Activated CD4-positive, alpha-beta T cell treated with anti-CD3 and anti-CD28 coated beads, Interleukin-2, amount 50 U/mL, for 16 hours (primary cell): Measurements from ENCODE around the gene TTC24.
A peak's percentile ranks its signal among the peaks of the same experiment; 100 is the strongest.
"Not testable (repeated sequence)": the region's sequence is repeated elsewhere in the genome, so short reads cannot be mapped to it uniquely, and the experiment has no call there.

Experiments
- DNase-seq: peaks from one replicate; pipeline ENCODE4 v3.0.0-alpha.2; 2020

Gene TTC24

DNA sequence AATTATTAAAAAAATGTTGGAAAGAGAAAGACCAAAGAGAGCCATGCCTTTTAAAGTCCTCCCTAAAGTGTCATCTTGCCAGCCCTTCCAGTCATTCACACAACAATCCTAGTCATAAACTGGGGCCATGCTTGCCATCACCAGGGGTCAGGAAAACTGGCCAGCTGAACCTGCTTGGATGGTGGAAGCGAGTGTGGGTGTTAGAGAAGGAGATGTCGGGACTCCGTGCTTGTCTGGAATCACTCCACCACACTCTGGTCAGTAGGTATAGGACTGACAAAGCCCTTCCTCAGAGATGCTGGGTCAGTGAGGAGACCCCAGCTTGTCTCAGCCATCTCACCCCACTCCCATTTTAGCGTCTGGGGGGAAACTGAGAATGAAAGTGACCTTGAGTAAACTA, 36.4 kb downstream of the TTC24 start:
- DNase-seq: no peak

DNA sequence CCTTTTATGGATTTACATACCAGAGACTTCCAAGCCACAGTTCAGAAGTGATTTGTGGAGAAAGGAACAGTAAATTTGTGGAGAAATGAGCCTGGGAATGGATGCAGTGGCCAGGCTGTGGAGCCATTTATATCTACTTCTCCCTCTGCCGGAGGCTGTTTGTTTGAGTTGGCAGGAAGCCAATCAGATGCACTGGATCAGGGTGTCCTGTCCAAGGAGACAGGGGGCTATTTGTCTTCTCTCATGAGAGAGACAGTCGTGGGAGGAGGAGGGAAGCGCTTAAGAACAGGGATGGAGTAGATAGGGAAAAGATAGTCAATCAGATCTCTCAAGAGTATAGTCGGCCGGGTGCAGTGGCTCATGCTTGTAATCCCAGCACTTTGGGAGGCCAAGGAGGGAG, 36.9 kb downstream of the TTC24 start:
- no peak for DNase-seq

GRCh38 chr1:156618853-156619581, 39.5 kb downstream of the TTC24 start, which contains the start of gene HAPLN2:
Gene HAPLN2, plus strand, starts transcription at chr1:156619415. Its CDS starts 4,076 bp downstream, at chr1:156623491.
- no peak for DNase-seq

- no peak for DNase-seq
Observed at GRCh38 chr1:156619582-156619955, 40.0 kb downstream of the TTC24 start.

DNA sequence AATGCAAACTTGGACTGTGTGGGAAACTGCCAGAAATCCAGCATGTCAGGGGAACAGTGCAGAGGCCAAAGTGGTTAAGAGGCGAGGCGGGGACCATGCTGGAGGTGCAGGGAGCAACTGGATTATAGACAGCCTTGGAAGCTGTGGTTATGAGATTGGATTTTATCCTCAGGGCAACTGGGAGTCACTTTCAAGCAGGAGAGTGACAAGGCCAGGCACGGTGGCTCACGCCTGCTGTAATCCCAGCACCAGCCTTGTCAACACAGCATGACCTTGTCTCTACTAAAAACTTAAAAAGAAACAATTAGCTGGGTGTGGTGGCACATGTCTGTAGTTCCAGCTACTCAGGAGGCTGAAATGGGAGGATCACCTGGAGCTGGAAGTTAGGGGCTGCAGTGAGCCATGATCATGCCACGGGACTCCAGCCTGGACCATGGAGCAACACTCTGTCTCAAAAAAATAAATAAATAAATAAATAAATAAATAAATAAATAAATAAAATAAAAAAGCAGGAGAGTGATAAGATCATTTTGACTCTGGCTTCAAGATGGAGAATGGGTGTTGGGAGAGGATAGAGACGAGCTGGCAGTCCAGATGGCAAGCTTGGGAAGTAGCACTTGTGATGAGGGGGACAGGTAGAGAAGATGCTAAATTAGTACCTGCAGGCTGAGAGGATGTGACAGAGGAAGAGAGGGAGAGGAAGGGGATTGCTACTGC, 43.2 kb downstream of the TTC24 start:
- no peak for DNase-seq

DNA sequence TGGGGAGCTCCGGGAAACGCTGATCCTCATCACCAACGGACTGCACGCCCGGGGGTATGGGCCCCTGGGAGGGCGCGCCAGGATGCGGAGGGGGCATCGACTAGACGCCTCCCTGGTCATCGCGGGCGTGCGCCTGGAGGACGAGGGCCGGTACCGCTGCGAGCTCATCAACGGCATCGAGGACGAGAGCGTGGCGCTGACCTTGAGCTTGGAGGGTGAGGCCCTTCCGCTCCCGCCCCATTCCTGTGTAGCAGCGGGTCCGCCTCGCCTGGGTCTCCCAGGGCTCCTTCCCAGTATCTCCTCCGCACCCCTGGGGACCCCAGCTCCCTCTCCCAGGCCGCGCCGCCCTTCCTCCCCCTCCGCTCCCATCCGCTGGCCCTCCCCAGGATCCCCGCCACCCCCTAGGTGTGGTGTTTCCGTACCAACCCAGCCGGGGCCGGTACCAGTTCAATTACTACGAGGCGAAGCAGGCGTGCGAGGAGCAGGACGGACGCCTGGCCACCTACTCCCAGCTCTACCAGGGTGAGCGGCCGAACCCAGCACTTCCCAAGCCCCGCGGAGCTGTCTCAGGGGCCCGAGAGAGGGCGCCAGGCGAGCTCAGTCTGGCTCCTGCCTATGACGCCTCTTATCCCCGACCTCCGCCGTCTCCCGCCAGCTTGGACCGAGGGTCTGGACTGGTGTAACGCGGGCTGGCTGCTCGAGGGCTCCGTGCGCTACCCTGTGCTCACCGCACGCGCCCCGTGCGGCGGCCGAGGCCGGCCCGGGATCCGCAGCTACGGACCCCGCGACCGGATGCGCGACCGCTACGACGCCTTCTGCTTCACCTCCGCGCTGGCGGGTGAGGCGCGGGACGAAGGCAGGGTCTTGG, 44.7 kb downstream of the TTC24 start:
- peak; percentile 39 for DNase-seq

DNA sequence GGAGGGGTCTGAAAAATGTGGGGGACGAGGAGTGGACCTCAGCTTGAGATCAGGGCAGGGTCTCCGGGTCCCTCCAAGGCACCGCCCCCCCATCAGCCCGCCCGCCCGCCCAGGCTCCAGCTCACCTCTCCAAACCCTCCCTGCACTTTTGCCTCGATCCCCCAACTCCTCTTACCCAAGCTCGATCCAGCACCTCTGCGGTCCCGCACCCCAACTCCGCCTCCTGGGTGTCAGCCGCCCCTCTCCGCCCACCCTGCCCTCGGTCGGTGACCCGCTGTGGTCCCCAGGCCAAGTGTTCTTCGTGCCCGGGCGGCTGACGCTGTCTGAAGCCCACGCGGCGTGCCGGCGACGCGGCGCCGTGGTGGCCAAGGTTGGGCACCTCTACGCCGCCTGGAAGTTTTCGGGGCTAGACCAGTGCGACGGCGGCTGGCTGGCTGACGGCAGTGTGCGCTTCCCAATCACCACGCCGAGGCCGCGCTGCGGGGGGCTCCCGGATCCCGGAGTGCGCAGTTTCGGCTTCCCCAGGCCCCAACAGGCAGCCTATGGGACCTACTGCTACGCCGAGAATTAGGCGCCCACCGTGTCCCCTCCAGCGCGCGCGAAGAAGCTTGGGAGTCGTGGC, 45.4 kb downstream of the TTC24 start:
- DNase-seq: no peak

GRCh38 chr1:156625436-156626078, 46.0 kb downstream of the TTC24 start:
- DNase-seq: peak; percentile 41

DNA sequence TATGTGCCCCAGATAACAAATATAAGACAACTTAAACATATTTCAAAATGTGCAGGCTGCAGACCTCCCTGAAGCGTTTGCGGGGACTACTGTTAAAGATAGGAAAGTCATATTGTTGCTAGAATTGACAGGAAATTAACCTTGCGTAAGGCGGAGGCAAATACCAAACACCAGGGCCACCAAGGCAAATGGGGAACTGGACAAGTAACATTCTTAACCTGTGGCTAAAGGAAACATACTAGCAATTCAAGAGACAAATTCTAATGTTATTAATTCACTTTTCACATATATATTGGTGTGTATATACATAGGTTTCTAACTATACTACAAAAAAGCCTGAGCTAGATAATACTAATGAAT, 46.5 kb downstream of the TTC24 start:
- DNase-seq: no peak

GRCh38 chr1:156627313-156627880, 47.9 kb downstream of the TTC24 start:
- peak; percentile 26 for DNase-seq

DNA sequence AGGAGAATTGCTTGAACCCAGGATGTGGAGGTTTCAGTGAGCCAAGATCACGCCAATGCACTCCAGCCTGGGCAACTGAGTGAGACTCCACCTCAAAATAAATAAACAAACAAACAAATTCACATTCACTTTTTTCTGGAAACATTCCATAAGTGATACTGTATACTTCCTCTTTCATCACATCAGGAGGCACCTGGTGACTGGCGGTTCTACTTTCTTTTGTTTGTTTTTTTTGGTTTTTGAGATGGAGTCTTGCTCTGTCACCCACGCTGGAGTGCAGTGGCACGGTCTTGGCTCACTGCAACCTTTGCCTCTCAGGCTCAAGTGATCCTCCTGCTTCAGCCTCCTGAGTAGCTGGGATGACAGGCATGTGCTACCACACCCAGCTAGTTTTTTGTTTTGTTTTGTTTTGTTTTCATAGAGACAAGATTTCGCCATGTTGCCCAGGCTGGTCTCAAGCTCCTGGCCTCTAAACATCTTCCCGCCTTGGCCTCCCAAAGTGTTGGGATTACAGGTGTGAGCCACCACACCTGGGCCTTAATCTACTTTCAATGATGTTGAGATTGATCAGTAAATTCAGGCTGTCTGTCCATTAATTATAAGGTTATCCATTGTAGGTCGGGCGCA, 50.4 kb downstream of the TTC24 start:
- no peak for DNase-seq

DNA sequence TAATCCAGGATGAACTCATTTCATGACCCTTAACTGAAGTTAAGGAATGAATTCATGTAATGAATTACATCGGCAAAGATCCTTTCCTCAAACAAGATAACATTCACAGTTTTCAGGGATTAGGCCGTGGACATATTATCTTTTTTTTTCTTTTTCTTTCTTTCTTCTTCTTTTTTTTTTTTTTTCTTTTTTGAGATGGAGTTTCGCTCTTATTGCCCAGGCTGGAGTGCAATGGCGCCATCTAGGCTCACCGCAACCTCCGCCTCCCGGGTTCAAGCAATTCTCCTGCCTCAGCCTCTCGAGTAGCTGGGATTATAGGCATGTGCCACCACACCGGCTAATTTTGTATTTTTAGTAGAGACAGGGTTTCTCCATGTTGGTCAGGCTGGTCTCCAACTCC, 51.6 kb downstream of the TTC24 start:
- not testable (repeated sequence) for DNase-seq

DNA sequence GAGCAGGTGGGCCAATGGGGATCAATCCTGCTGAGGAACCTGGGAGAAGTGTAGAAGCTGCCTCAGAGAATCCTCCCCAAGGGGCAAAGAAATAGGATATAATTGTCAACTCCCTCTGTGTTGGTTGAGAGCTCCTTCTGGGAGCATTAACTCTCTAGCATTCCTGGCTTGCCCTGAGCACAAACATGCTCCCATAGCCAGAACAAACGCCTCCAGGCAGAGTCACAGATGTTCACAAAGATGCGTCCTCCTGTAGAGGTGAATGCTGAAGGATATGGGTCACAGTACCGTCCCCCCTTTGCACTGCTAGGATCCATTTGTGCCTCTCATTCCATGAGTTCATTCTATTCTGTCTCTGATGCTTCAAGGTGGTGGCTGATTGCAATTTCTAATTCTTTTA, 52.8 kb downstream of the TTC24 start:
- no peak for DNase-seq
